GM23248 (cell line): Measurements from ENCODE around the gene POLR3H. TPM values are rescaled to one million over a fixed set of nuclear protein-coding genes. Genes with fewer than 3 reads are reported as not detected.

Source experiments
- DNase-seq: peaks from one replicate; pipeline ENCODE4 v3.0.0-alpha.2; 2015
- H2AFZ ChIP-seq: fragments of 200-600 bp; sonication (generic); 2 replicates; pipeline ENCODE4 v1.6.1; 2016; ENCODE audit warnings: antibody characterized with exemption
- H3F3A ChIP-seq: fragments of 200-600 bp; sonication (generic); 2 replicates; pipeline ENCODE4 v1.6.1; 2016; ENCODE audit warnings: mild to moderate bottlenecking, antibody characterized with exemption, mixed run types; ENCODE audit not compliant: insufficient read depth
- H3K27ac ChIP-seq: fragments of 200-600 bp; sonication (generic); 2 replicates; pipeline ENCODE4 v1.5.1; 2016; ENCODE audit warnings: mild to moderate bottlenecking
- H3K27me3 ChIP-seq: fragments of 200-600 bp; sonication (generic); replicated peaks from 2 replicates; pipeline ENCODE4 v1.6.1; 2016; ENCODE audit warnings: mild to moderate bottlenecking; ENCODE audit not compliant: insufficient read depth
- H3K36me3 ChIP-seq: fragments of 200-600 bp; sonication (generic); 2 replicates; pipeline ENCODE4 v1.6.1; 2016; ENCODE audit warnings: low read depth, mild to moderate bottlenecking
- H3K4me1 ChIP-seq: fragments of 200-600 bp; sonication (generic); 2 replicates; pipeline ENCODE4 v1.6.1; 2016; ENCODE audit warnings: mild to moderate bottlenecking; ENCODE audit not compliant: insufficient read depth
- H3K4me2 ChIP-seq: fragments of 200-600 bp; sonication (generic); one replicate; pipeline ENCODE4 v1.6.1; 2016; ENCODE audit warnings: mild to moderate bottlenecking; ENCODE audit not compliant: unreplicated experiment
- H3K4me3 ChIP-seq: fragments of 200-600 bp; sonication (generic); 2 replicates; pipeline ENCODE4 v1.5.1; 2016; ENCODE audit warnings: mild to moderate bottlenecking
- H3K79me2 ChIP-seq: fragments of 200-600 bp; sonication (generic); 2 replicates; pipeline ENCODE4 v1.6.1; 2016; ENCODE audit warnings: mild to moderate bottlenecking; ENCODE audit not compliant: insufficient read depth
- H3K9ac ChIP-seq: fragments of 200-600 bp; sonication (generic); 2 replicates; pipeline ENCODE4 v1.6.1; 2016; ENCODE audit warnings: mild to moderate bottlenecking
- H3K9me2 ChIP-seq: fragments of 200-600 bp; sonication (generic); 2 replicates; pipeline ENCODE4 v1.6.1; 2016; ENCODE audit warnings: mixed run types, mild to moderate bottlenecking, moderate library complexity; ENCODE audit not compliant: insufficient read depth
- H3K9me3 ChIP-seq: fragments of 200-600 bp; sonication (generic); one replicate; pipeline ENCODE4 v1.6.1; 2017; ENCODE audit warnings: low read depth
- H4K20me1 ChIP-seq: fragments of 200-600 bp; sonication (generic); 2 replicates; pipeline ENCODE4 v1.6.0; 2016; ENCODE audit not compliant: insufficient read depth
- EZH2 ChIP-seq: fragments of 200-600 bp; sonication (generic); IDR thresholded peaks from 2 replicates; pipeline ENCODE4 v1.6.1; 2018; ENCODE audit warnings: antibody characterized with exemption, mild to moderate bottlenecking; ENCODE audit not compliant: insufficient read depth, poor library complexity, severe bottlenecking
- EZH2phosphoT487 ChIP-seq: fragments of 200-600 bp; sonication (generic); IDR thresholded peaks from 2 replicates; pipeline ENCODE4 v1.6.1; 2018; ENCODE audit warnings: antibody characterized with exemption, moderate library complexity, mild to moderate bottlenecking, low read depth; ENCODE audit not compliant: insufficient read depth
- WGBS, 2 experiments: methylation state at CpG; one replicate each; pipeline ENCODE4 v1.1.6; 2015 to 2017; ENCODE audit warnings: low lambda C conversion rate in 2 of 2, low coverage in 1 of 2; ENCODE audit errors: missing lambda C conversion rate in 2 of 2; 5-methylcytosine and 5-hydroxymethylcytosine counted together
- in situ Hi-C: fragments of 300-500 bp; cut with MboI; formaldehyde crosslinking; loops from 2 replicates; pipeline ENCODE4 v1.15.0; 2020
- polyA plus RNA-seq: library from polyadenylated mRNA; unstranded; fragments of >200 nt; fragmentation: Nextera tagmentation; extraction: Ambion mirVana; gene quantifications from 2 replicates; pipeline ENCODE4 v1.2.1, GENCODE V29; 2016
- total RNA-seq: library from RNA; depleted of rRNA; stranded (reverse); fragments of >200 nt; shearing (Covaris generic); gene quantifications from 2 replicates; pipeline ENCODE4 v1.2.3, GENCODE V29; 2014

The POLR3H gene
- total and polyA plus RNA-seq, 2 experiments from 2014 or later, result 21.2 to 49.6 TPM

DNA sequence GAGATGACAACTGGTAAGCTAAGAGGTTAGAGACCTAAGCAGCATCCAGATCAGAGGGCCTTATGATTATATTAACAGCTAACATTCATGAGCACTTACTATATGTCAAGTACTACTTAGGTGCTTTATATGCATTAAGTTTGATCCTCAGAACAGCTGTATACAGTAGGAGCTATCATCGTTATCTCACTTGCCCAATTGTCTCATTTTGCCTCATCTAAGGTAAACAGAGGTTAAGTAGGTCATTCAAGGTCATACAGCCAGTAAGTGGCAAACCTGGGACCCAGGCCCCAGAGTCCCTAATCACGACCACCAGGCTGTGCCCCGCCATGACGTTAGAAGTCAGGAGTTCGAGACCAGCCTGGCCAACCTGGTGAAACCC lies 4.6 kb upstream of the POLR3H start:
- Histone ChIP-seq H3F3A (no peaks in the 10 kb centered on the region), H3K9me3 (no peaks in the 10 kb centered on the region), H3K4me3 (no peak overlapping the region), H3K4me1 (peaks cover 7% of the 10 kb centered on the region), H3K27me3 (no peaks in the 10 kb centered on the region), H3K4me2 (no peak overlapping the region), H2AFZ (no peak overlapping the region), H4K20me1 (no peaks in the 10 kb centered on the region), H3K9me2 (no peaks in the 10 kb centered on the region), H3K79me2 (peaks cover 8% of the 10 kb centered on the region), H3K27ac (no peak overlapping the region), H3K9ac (no peak overlapping the region), H3K36me3 (no peaks in the 10 kb centered on the region)
- in situ Hi-C loops, result no loop called here
- no peak for TF ChIP-seq EZH2
- no peak for TF ChIP-seq EZH2phosphoT487
- DNase-seq, result no peak
- WGBS, 2 experiments, result 89 to 93% methylated on average over 5 of the region's 5 CpGs

DNA sequence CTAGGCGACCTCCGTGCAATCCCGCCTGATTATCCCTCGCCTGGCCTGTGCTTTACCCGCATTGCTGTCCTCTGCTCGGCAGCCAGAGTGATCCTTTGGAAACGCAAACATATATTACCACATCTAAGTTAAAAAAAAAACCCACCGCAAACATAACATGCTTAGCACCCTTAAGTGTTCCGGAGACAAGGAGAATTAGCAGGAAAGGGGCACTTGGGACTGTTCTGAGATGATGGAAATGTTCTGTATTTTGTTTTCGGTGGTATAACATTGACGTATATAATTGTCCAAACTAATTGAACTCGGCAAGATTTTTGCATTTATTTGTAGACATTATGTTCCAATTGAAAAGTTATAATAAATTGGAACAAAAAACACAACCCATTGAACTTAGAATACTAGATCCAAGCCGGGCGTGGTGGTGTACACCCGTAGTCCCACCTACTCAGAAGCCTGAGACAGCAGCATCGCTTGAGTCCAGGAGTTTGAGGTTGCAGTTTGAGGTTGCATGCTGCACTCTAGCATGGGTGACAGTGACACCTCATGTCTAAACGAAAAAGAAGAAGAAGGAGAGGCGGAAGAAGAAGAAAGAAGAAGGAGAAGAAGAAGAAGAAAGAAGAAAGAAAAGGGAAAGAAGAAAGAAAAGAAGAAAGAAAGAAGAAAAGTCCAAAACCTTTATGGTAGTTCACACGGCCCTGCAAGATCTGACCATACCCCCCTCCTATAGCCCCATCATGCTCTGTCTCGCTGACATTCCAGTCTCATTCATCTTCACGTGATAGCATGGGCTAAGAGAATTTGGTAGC lies 604 bp upstream of the POLR3H start:
- Histone ChIP-seq H3K27me3 (no peaks in the 10 kb centered on the region), H3F3A (0 out of 2 replicates have a peak, but pooled peaks cover 4% of the 10 kb centered on the region), H3K36me3 (no peaks in the 10 kb centered on the region), H3K4me1 (peaks cover 17% of the 10 kb centered on the region), H2AFZ (peak overlapping the region; percentile 77), H3K4me2 (peak overlapping the region; percentile 91), H3K4me3 (peak overlapping the region; percentile 95), H3K27ac (peak overlapping the region; percentile 57), H4K20me1 (no peaks in the 10 kb centered on the region), H3K79me2 (peaks cover 48% of the 10 kb centered on the region), H3K9ac (peak overlapping the region; percentile 70), H3K9me2 (no peaks in the 10 kb centered on the region), H3K9me3 (no peaks in the 10 kb centered on the region)
- in situ Hi-C loops, result no loop called here
- TF ChIP-seq EZH2phosphoT487 (no peak), EZH2 (no peak)
- DNase-seq, result peak; percentile 41
- 16 to 20% methylated on average over 21 of the region's 21 CpGs for WGBS, 2 experiments

DNA sequence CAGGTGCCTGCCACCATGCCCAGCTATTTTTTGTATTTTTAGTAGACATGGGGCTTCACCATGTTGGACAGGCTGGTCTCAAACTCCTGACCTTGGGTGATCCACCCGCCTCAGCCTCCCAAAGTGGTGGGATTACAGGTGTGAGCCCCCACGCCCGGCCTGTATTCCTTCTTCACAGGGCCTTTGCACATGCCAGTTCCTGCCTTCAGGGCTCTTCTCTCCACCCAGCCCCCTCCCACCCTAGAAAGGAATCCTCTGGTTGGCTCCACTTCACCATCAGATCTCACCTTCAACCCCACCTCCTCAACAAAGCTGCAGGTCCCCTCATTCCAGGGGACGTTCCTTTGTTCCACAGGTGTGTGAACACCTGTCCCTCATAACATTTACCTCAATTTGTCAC lies 2.0 kb downstream of the POLR3H start:
- TF ChIP-seq EZH2 (no peak), EZH2phosphoT487 (no peak)
- no peak for DNase-seq
- Histone ChIP-seq H2AFZ (no peak overlapping the region), H3K79me2 (peaks cover 71% of the 10 kb centered on the region), H3K4me1 (peaks cover 17% of the 10 kb centered on the region), H3K4me2 (peak overlapping the region; percentile 95), H3K9me2 (no peaks in the 10 kb centered on the region), H3K9me3 (no peaks in the 10 kb centered on the region), H3K27me3 (no peaks in the 10 kb centered on the region), H3K4me3 (peak overlapping the region; percentile 95), H3K36me3 (no peaks in the 10 kb centered on the region), H3K27ac (no peak overlapping the region), H3K9ac (no peak overlapping the region), H3F3A (0 out of 2 replicates have a peak, but pooled peaks cover 4% of the 10 kb centered on the region), H4K20me1 (no peaks in the 10 kb centered on the region)
- in situ Hi-C loops, result no loop called here
- WGBS, 2 experiments, result 71 to 76% methylated on average over 4 of the region's 4 CpGs

DNA sequence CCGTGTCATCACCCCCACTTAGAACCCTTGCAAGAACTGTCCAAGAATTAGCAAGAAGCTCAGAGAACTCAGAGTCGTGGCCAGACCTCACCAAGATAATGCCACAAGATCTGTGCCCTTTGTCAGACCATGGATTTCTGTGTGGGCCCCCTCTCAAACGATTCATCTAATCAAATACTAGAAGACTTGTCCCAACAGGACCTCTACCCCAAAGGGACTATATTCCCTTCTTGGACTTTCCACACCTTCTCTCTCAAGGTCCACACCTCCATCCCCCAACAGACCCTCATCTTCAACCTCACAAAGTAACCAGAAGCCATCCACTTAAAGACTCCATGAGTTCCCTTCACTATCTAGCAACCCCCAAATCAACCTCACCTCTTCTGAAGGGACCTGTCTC lies 2.8 kb downstream of the POLR3H start:
- Histone ChIP-seq H3K9me3 (no peaks in the 10 kb centered on the region), H3K4me2 (peak overlapping the region; percentile 45), H2AFZ (no peak overlapping the region), H3K9ac (no peak overlapping the region), H3K4me3 (no peak overlapping the region), H3K9me2 (no peaks in the 10 kb centered on the region), H3K36me3 (no peaks in the 10 kb centered on the region), H3K27me3 (no peaks in the 10 kb centered on the region), H4K20me1 (no peaks in the 10 kb centered on the region), H3K27ac (no peak overlapping the region), H3K4me1 (peaks cover 17% of the 10 kb centered on the region), H3F3A (0 out of 2 replicates have a peak, but pooled peaks cover 4% of the 10 kb centered on the region), H3K79me2 (peaks cover 79% of the 10 kb centered on the region)
- no peak for DNase-seq
- 63 to 79% methylated on average over 3 of the region's 3 CpGs for WGBS, 2 experiments
- in situ Hi-C loops, result no loop called here
- TF ChIP-seq EZH2phosphoT487 (no peak), EZH2 (no peak)
